Skeletal muscle tissue (tissue), 4 donors: ENCODE data around the gene ZNRF3. TPM values are rescaled to one million over a fixed set of nuclear protein-coding genes. Genes with fewer than 3 reads are reported as not detected.

Experiments
- H3K27ac ChIP-seq: one replicate; pipeline ENCODE4 v1.7.0; 2013; ENCODE audit warnings: mild to moderate bottlenecking, low read depth, low read length, inconsistent platforms
- H3K27me3 ChIP-seq, 3 donors: one replicate each; pipeline ENCODE4 v1.7.0; 2013; ENCODE audit warnings: low read length in 3 of 3; ENCODE audit not compliant: control insufficient read depth in 3 of 3, insufficient read depth in 3 of 3
- H3K36me3 ChIP-seq, 3 donors: one replicate each; pipeline ENCODE4 v1.7.0; 2013; ENCODE audit warnings: low read length in 3 of 3; ENCODE audit not compliant: control insufficient read depth in 3 of 3, insufficient read depth in 3 of 3
- H3K4me1 ChIP-seq, 3 donors: one replicate each; pipeline ENCODE4 v1.7.0; 2013; ENCODE audit warnings: low read length in 3 of 3, mild to moderate bottlenecking in 3 of 3; ENCODE audit not compliant: control insufficient read depth in 3 of 3, insufficient read depth in 3 of 3
- H3K4me3 ChIP-seq, 3 donors: one replicate each; pipeline ENCODE4 v1.7.0; 2013; ENCODE audit warnings: low read length in 3 of 3
- H3K9ac ChIP-seq, 3 donors: one replicate each; pipeline ENCODE4 v1.7.0; 2013; ENCODE audit warnings: low read length in 3 of 3, mild to moderate bottlenecking in 3 of 3, moderate library complexity in 2 of 3, low read depth in 1 of 3
- H3K9me3 ChIP-seq, 3 donors: one replicate each; pipeline ENCODE4 v1.7.0; 2013; ENCODE audit warnings: low read length in 3 of 3; ENCODE audit not compliant: control insufficient read depth in 3 of 3
- total RNA-seq: library from RNA; depleted of rRNA; stranded (reverse); fragments of >200 nt; gene quantifications from one replicate; pipeline ENCODE4 v1.2.3, GENCODE V29; 2014
- donor health status: Osteomylitis.

Gene ZNRF3
- total RNA-seq, 1 donor from 2014 or later = 7.3 TPM

GRCh38 chr22:28894334-28894733, 11.0 kb downstream of the ZNRF3 start:
- H3K4me1 ChIP-seq = peaks cover 4 to 19% (median 14%) of the 10 kb centered on the region in 3 donors
- no peak overlapping the region for H3K27ac ChIP-seq
- H3K9ac ChIP-seq = no peak overlapping the region
- no peaks in the 10 kb centered on the region for H3K9me3 ChIP-seq
- H3K36me3 ChIP-seq = no peaks in the 10 kb centered on the region
- H3K4me3 ChIP-seq = no peak overlapping the region
- no peaks in the 10 kb centered on the region for H3K27me3 ChIP-seq

- H3K36me3 ChIP-seq = no peaks in the 10 kb centered on the region
- H3K9me3 ChIP-seq = no peaks in the 10 kb centered on the region
- H3K4me3 ChIP-seq = no peak overlapping the region
- H3K27ac ChIP-seq = no peak overlapping the region
- H3K27me3 ChIP-seq = no peaks in the 10 kb centered on the region
- H3K4me1 ChIP-seq = peaks cover 4 to 19% (median 14%) of the 10 kb centered on the region in 3 donors
- H3K9ac ChIP-seq = no peak overlapping the region
Measured at GRCh38 chr22:28894807-28895206, 11.4 kb downstream of the ZNRF3 start.

GRCh38 chr22:28896611-28897010, 13.2 kb downstream of the ZNRF3 start:
- Histone ChIP-seq H3K4me3 (no peak overlapping the region), H3K36me3 (no peaks in the 10 kb centered on the region)

GRCh38 chr22:28898233-28898629, 14.9 kb downstream of the ZNRF3 start:
- Histone ChIP-seq H3K9me3 (no peaks in the 10 kb centered on the region), H3K9ac (no peak overlapping the region), H3K36me3 (no peaks in the 10 kb centered on the region), H3K4me3 (no peak overlapping the region), H3K27ac (no peak overlapping the region), H3K27me3 (no peaks in the 10 kb centered on the region), H3K4me1 (peaks cover 0 to 9% (median 6%) of the 10 kb centered on the region in 3 donors)

More at GRCh38 chr22:28896611-28897010, 13.2 kb downstream of the ZNRF3 start:
- peaks cover 4 to 13% (median 8%) of the 10 kb centered on the region in 3 donors for H3K4me1 ChIP-seq
- H3K9ac ChIP-seq = no peak overlapping the region
- H3K27ac ChIP-seq = no peak overlapping the region
- H3K9me3 ChIP-seq = no peaks in the 10 kb centered on the region
- no peaks in the 10 kb centered on the region for H3K27me3 ChIP-seq

GRCh38 chr22:28899199-28899853, 16.0 kb downstream of the ZNRF3 start:
- H3K9me3 ChIP-seq = no peaks in the 10 kb centered on the region
- H3K4me1 ChIP-seq = peaks cover 7 to 17% (median 15%) of the 10 kb centered on the region in 3 donors
- H3K27me3 ChIP-seq = no peaks in the 10 kb centered on the region
- no peak overlapping the region for H3K9ac ChIP-seq
- no peak overlapping the region for H3K27ac ChIP-seq
- no peak overlapping the region for H3K4me3 ChIP-seq
- H3K36me3 ChIP-seq = no peaks in the 10 kb centered on the region

- Histone ChIP-seq H3K36me3 (no peaks in the 10 kb centered on the region), H3K4me1 (peaks cover 17 to 26% (median 24%) of the 10 kb centered on the region in 3 donors), H3K9me3 (no peaks in the 10 kb centered on the region), H3K4me3 (no peak overlapping the region), H3K9ac (no peak overlapping the region), H3K27me3 (no peaks in the 10 kb centered on the region), H3K27ac (no peak overlapping the region)
Measured at GRCh38 chr22:28900379-28900925, 17.1 kb downstream of the ZNRF3 start.

- no peak overlapping the region for H3K9ac ChIP-seq
- peaks cover 19 to 32% (median 31%) of the 10 kb centered on the region in 3 donors for H3K4me1 ChIP-seq
- no peak overlapping the region for H3K27ac ChIP-seq
- no peaks in the 10 kb centered on the region for H3K9me3 ChIP-seq
- H3K36me3 ChIP-seq = no peaks in the 10 kb centered on the region
- no peaks in the 10 kb centered on the region for H3K27me3 ChIP-seq
- H3K4me3 ChIP-seq = no peak overlapping the region
Measured at GRCh38 chr22:28902490-28902889, 19.1 kb downstream of the ZNRF3 start.

- H3K4me1 ChIP-seq = peaks cover 19 to 34% (median 31%) of the 10 kb centered on the region in 3 donors
Measured at GRCh38 chr22:28903080-28903479, 19.7 kb downstream of the ZNRF3 start.

GRCh38 chr22:28903729-28904128, 20.4 kb downstream of the ZNRF3 start:
- peak overlapping the region; percentile 39 for H3K27ac ChIP-seq
- no peaks in the 10 kb centered on the region for H3K27me3 ChIP-seq
- H3K36me3 ChIP-seq = no peaks in the 10 kb centered on the region
- peak overlapping the region in 1 of 3 donors; percentile 69 for H3K9ac ChIP-seq
- no peak overlapping the region for H3K4me3 ChIP-seq
- no peaks in the 10 kb centered on the region for H3K9me3 ChIP-seq
- H3K4me1 ChIP-seq = peaks cover 19 to 36% (median 34%) of the 10 kb centered on the region in 3 donors

More at GRCh38 chr22:28903080-28903479, 19.7 kb downstream of the ZNRF3 start:
- Histone ChIP-seq H3K9me3 (no peaks in the 10 kb centered on the region), H3K27ac (no peak overlapping the region), H3K36me3 (no peaks in the 10 kb centered on the region), H3K4me3 (no peak overlapping the region), H3K9ac (peak overlapping the region in 1 of 3 donors; percentile 25), H3K27me3 (no peaks in the 10 kb centered on the region)

- Histone ChIP-seq H3K9ac (peak overlapping the region in 2 of 3 donors; percentile 38 to 69), H3K27me3 (no peaks in the 10 kb centered on the region), H3K27ac (peak overlapping the region; percentile 39), H3K4me3 (no peak overlapping the region), H3K4me1 (peaks cover 19 to 36% (median 32%) of the 10 kb centered on the region in 3 donors), H3K36me3 (no peaks in the 10 kb centered on the region), H3K9me3 (no peaks in the 10 kb centered on the region)
Measured at GRCh38 chr22:28904211-28904896, 21.0 kb downstream of the ZNRF3 start.
